Mucosa of rectum (tissue), 2 donors: ENCODE data around the gene HDAC8.
"Not testable (repeated sequence)": the region's sequence is repeated elsewhere in the genome, so short reads cannot be mapped to it uniquely, and the experiment has no call there.

Experiments used
- H3K27ac ChIP-seq, 2 donors: one replicate each; pipeline ENCODE4 v1.7.0; 2013; ENCODE audit warnings: inconsistent platforms in 2 of 2, low read depth in 2 of 2, low read length in 2 of 2
- H3K27me3 ChIP-seq, 2 donors: one replicate each; pipeline ENCODE4 v1.7.0; 2013; ENCODE audit warnings: low read length in 2 of 2; ENCODE audit not compliant: control insufficient read depth in 2 of 2, insufficient read depth in 2 of 2
- H3K36me3 ChIP-seq, 2 donors: one replicate each; pipeline ENCODE4 v1.7.0; 2013; ENCODE audit warnings: low read length in 2 of 2; ENCODE audit not compliant: control insufficient read depth in 2 of 2, insufficient read depth in 2 of 2
- H3K4me1 ChIP-seq, 2 donors: one replicate each; pipeline ENCODE4 v1.7.0; 2013; ENCODE audit warnings: low read length in 2 of 2, mild to moderate bottlenecking in 1 of 2; ENCODE audit not compliant: control insufficient read depth in 2 of 2, insufficient read depth in 2 of 2
- H3K4me3 ChIP-seq, 2 donors: one replicate each; pipeline ENCODE4 v1.7.0; 2013; ENCODE audit warnings: low read length in 2 of 2
- H3K9ac ChIP-seq, 2 donors: one replicate each; pipeline ENCODE4 v1.7.0; 2013; ENCODE audit warnings: low read length in 2 of 2, low read depth in 1 of 2, mild to moderate bottlenecking in 1 of 2
- H3K9me3 ChIP-seq, 2 donors: one replicate each; pipeline ENCODE4 v1.7.0; 2013; ENCODE audit warnings: low read length in 2 of 2; ENCODE audit not compliant: control insufficient read depth in 2 of 2
- donor health status: healthy.
- donor health status: Normal muscosa, but diverticular disease.

HDAC8 gene

DNA sequence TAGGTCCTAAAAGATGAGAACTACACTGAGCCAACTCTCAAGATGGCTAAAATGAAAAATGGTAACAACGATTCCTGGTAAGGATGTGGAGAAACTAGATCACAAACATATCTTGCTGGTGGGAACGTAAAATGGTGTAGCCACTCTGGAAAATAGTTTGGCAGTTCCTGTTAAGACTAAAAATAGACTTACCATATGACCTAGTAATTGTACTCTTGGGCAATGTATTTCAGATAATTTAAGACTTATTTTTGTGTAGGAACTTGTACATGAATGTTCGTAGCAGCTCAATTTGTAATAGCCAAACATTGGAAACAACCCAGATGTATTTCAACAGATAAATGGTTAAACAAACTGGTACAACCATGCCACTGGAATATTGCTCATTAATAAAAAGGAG lies 106.2 kb downstream of the HDAC8 start:
- Histone ChIP-seq H3K4me1 (no peaks in the 10 kb centered on the region), H3K36me3 (no peaks in the 10 kb centered on the region), H3K27ac (no peak overlapping the region), H3K4me3 (no peak overlapping the region), H3K27me3 (no peaks in the 10 kb centered on the region), H3K9ac (no peak overlapping the region), H3K9me3 (no peaks in the 10 kb centered on the region)

DNA sequence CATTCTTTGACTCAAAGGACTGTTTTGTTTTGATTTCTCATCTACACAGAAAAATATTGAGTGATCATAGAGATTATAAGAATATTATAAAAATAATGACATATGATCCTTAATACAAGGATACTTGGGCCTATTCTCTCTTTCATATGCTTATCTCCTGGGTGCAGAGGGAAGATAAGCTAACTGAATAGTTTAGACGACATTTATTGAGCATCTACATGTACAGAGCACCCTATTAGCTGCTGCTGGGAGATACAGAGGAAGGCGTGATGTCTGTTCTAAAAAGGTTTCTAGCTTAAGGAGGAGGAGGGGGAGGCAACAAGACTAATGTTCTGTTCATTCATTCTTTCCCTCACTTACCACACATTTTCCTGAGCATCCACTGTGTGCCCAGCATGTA lies 106.8 kb downstream of the HDAC8 start:
- H3K9ac ChIP-seq, result no peak overlapping the region
- no peak overlapping the region for H3K4me3 ChIP-seq
- H3K27me3 ChIP-seq, result no peaks in the 10 kb centered on the region
- no peaks in the 10 kb centered on the region for H3K9me3 ChIP-seq
- no peaks in the 10 kb centered on the region for H3K36me3 ChIP-seq
- no peaks in the 10 kb centered on the region for H3K4me1 ChIP-seq
- no peak overlapping the region for H3K27ac ChIP-seq

- Histone ChIP-seq H3K4me3 (no peak overlapping the region), H3K4me1 (no peaks in the 10 kb centered on the region), H3K9ac (no peak overlapping the region), H3K36me3 (no peaks in the 10 kb centered on the region), H3K27ac (no peak overlapping the region), H3K9me3 (no peaks in the 10 kb centered on the region), H3K27me3 (no peaks in the 10 kb centered on the region)
Measured at GRCh38 chrX:72461766-72462165, 110.9 kb downstream of the HDAC8 start.

- Histone ChIP-seq H3K9me3 (no peaks in the 10 kb centered on the region), H3K27me3 (no peaks in the 10 kb centered on the region), H3K9ac (no peak overlapping the region), H3K27ac (no peak overlapping the region), H3K4me1 (no peaks in the 10 kb centered on the region), H3K4me3 (no peak overlapping the region), H3K36me3 (no peaks in the 10 kb centered on the region)
Measured at GRCh38 chrX:72461288-72461687, 111.4 kb downstream of the HDAC8 start.

DNA sequence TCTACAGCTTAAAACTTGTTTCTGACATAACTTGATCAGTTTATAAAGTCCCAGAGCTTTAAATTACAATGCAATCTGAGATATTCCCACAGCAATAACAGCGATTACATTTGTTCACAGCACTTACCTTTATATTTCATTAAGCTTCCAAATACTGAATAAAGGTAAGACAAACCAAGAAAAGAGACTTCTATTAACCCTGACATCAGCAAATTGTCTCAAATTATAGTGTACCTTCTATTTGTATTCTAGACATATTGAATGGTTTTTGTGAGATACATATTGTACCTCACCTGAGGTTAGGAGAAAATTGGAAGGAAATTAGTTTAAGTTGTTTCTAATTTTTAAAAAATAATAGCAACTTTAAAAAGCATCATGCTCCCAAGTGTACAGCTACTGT lies 111.9 kb downstream of the HDAC8 start:
- no peak overlapping the region for H3K27ac ChIP-seq
- no peaks in the 10 kb centered on the region for H3K27me3 ChIP-seq

GRCh38 chrX:72449034-72449433 lies 123.6 kb downstream of the HDAC8 start:
- not testable (repeated sequence) for H3K4me3 ChIP-seq, H3K27ac ChIP-seq, H3K9ac ChIP-seq, H3K9me3 ChIP-seq, H3K27me3 ChIP-seq, H3K36me3 ChIP-seq, H3K4me1 ChIP-seq

More for the DNA sequence above, 111.9 kb downstream of the HDAC8 start:
- Histone ChIP-seq H3K4me1 (no peaks in the 10 kb centered on the region), H3K36me3 (no peaks in the 10 kb centered on the region), H3K9ac (no peak overlapping the region), H3K9me3 (no peaks in the 10 kb centered on the region), H3K4me3 (no peak overlapping the region)

DNA sequence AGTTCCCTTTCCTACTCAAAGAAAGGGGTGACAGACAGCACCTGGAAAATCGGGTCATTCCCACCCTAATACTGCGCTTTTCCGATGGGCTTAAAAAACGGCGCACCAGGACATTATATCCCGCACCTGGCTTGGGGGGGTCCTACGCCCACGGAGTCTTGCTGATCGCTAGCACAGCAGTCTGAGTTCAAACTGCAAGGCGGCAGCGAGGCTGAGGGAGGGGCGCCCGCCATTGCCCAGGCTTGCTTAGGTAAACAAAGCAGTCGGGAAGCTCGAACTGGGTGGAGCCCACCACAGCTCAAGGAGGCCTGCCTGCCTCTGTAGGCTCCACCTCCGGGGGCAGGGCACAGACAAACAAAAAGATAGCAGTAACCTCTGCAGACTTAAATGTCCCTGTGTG lies 131.9 kb downstream of the HDAC8 start:
- not testable (repeated sequence) for H3K27me3 ChIP-seq, H3K9me3 ChIP-seq, H3K4me3 ChIP-seq, H3K4me1 ChIP-seq, H3K9ac ChIP-seq, H3K36me3 ChIP-seq, H3K27ac ChIP-seq

- H3K9me3 ChIP-seq, result no peaks in the 10 kb centered on the region
- no peak overlapping the region for H3K27ac ChIP-seq
- no peak overlapping the region for H3K4me3 ChIP-seq
- H3K4me1 ChIP-seq, result no peaks in the 10 kb centered on the region
- no peak overlapping the region for H3K9ac ChIP-seq
- no peaks in the 10 kb centered on the region for H3K36me3 ChIP-seq
- no peaks in the 10 kb centered on the region for H3K27me3 ChIP-seq
Measured at GRCh38 chrX:72436010-72436409, 136.6 kb downstream of the HDAC8 start.

- no peak overlapping the region for H3K27ac ChIP-seq
- no peaks in the 10 kb centered on the region for H3K4me1 ChIP-seq
- H3K27me3 ChIP-seq, result no peaks in the 10 kb centered on the region
- H3K9me3 ChIP-seq, result no peaks in the 10 kb centered on the region
- H3K36me3 ChIP-seq, result no peaks in the 10 kb centered on the region
- H3K9ac ChIP-seq, result no peak overlapping the region
- no peak overlapping the region for H3K4me3 ChIP-seq
Measured at GRCh38 chrX:72430405-72430968, 142.2 kb downstream of the HDAC8 start.

DNA sequence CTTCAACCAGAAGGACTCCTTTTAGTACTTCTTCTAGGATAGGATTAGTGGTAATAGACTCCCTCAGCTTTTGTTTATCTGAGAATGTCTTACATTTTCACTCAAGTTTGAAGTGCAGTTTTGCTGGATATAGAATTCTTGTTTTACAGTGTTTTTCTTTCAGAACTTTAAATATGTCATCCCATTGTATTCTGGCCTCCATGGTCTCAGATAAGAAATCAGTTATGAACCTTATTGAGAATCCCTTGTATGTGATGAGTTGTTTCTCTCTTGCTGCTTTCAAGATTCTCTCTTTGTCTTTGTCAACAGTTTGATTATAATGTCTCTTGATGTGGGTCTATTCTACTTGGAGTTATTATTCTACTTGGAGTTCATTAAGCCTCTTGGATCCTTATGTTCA lies 150.8 kb downstream of the HDAC8 start:
- Histone ChIP-seq H3K9ac (no peak overlapping the region), H3K36me3 (no peaks in the 10 kb centered on the region), H3K4me3 (no peak overlapping the region), H3K4me1 (no peaks in the 10 kb centered on the region), H3K27ac (no peak overlapping the region), H3K9me3 (peaks cover 0 to 12% of the 10 kb centered on the region in 2 donors), H3K27me3 (peaks cover 0 to 2% of the 10 kb centered on the region in 2 donors)

DNA sequence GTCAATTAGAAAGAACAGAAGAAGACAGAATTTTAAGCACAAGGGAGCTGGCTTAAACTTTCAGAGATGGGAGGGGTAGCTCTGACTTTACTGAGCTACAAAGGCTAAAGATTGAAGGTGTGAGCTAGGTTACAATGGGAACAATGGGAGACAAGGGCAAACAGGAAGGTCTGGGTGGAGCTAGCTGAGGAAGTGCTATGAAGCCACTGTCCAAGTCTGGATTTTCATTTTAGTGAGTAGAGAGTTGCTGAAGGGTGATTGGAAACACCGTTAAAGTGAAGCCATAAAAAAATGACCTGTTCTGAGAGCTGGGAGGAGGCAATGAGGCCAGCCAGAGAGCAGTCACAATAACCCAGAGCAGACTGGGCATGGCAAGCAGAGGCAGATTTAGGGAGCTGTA lies 162.7 kb downstream of the HDAC8 start:
- H3K9ac ChIP-seq, result no peak overlapping the region
- no peaks in the 10 kb centered on the region for H3K9me3 ChIP-seq
- H3K4me3 ChIP-seq, result no peak overlapping the region
- peaks cover 0 to 4% of the 10 kb centered on the region in 2 donors for H3K36me3 ChIP-seq
- H3K27ac ChIP-seq, result no peak overlapping the region
- H3K4me1 ChIP-seq, result no peaks in the 10 kb centered on the region
- no peaks in the 10 kb centered on the region for H3K27me3 ChIP-seq
